HFFc6 (cell line): ENCODE results near the gene LRRC71. TPM values are rescaled to one million over a fixed set of nuclear protein-coding genes. Genes with fewer than 3 reads are reported as not detected.

ENCODE experiments used
- DNase-seq: peaks from one replicate; pipeline ENCODE4 v3.0.0-alpha.2; 2018
- H3K27ac Mint-ChIP-seq: 2 replicates; pipeline ENCODE4 v1.8.0; 2020; ENCODE audit warnings: mild to moderate bottlenecking, mixed read lengths
- H3K27me3 Mint-ChIP-seq: 2 replicates; pipeline ENCODE4 v1.8.0; 2021; ENCODE audit warnings: mild to moderate bottlenecking, moderate library complexity, mixed read lengths; ENCODE audit not compliant: insufficient read depth
- H3K36me3 Mint-ChIP-seq: 2 replicates; pipeline ENCODE4 v1.8.0; 2021; ENCODE audit warnings: low read depth, mixed read lengths
- H3K4me1 Mint-ChIP-seq: 2 replicates; pipeline ENCODE4 v1.8.0; 2020; ENCODE audit warnings: low read depth, mixed read lengths
- H3K4me3 Mint-ChIP-seq: 2 replicates; pipeline ENCODE4 v1.8.0; 2020; ENCODE audit warnings: mild to moderate bottlenecking, moderate library complexity, mixed read lengths
- H3K9me3 Mint-ChIP-seq: 2 replicates; pipeline ENCODE4 v1.8.0; 2020; ENCODE audit warnings: mild to moderate bottlenecking, mixed read lengths
- total RNA-seq, 6 experiments: library from RNA; stranded (reverse); fragmentation: NEBNext Ultra II Directional; extraction: Animal tissue kit (Norgen Biotek cat#: 25700); gene quantifications; 2 replicates in 1 of 6; 3 replicates in 5 of 6; pipeline ENCODE4 v1.2.3, GENCODE V29; 2021
- TF ChIP-seq, protein P1 (sequence below): fragments of 200-600 bp; sonication (generic); IDR thresholded peaks from 2 replicates; pipeline ENCODE4 v1.5.0; 2021; ENCODE audit warnings: antibody characterized with exemption, mild to moderate bottlenecking

Gene LRRC71
- total RNA-seq, 6 experiments from 2014 or later = 0.13 to 0.46 (median 0.41) TPM; not detected in 2

DNA sequence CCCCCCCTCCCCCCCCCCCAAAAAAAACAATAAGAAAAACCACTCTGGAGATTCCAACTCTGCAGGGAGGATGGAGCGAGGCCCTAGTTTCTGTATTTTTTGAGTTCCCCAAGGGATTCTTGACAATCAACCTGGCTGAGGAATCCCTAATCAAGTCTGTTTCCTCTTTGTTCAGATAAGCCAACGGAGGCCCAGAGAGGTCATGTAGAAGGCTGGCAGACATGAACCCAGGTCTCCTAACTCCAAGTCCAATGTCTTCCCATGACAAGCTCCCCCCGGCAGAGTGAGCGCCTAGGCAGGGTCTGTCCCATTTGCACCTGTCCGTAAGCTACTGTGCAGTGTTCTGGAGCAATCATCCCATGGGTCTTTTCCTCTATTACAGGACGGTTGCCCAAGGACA, 39.5 kb downstream of the LRRC71 start:
- TF ChIP-seq, protein P1, sequence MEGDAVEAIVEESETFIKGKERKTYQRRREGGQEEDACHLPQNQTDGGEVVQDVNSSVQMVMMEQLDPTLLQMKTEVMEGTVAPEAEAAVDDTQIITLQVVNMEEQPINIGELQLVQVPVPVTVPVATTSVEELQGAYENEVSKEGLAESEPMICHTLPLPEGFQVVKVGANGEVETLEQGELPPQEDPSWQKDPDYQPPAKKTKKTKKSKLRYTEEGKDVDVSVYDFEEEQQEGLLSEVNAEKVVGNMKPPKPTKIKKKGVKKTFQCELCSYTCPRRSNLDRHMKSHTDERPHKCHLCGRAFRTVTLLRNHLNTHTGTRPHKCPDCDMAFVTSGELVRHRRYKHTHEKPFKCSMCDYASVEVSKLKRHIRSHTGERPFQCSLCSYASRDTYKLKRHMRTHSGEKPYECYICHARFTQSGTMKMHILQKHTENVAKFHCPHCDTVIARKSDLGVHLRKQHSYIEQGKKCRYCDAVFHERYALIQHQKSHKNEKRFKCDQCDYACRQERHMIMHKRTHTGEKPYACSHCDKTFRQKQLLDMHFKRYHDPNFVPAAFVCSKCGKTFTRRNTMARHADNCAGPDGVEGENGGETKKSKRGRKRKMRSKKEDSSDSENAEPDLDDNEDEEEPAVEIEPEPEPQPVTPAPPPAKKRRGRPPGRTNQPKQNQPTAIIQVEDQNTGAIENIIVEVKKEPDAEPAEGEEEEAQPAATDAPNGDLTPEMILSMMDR = no peak
- Mint-ChIP-seq H3K27me3 (peaks cover 2% of the 10 kb centered on the region), H3K4me3 (no peak overlapping the region), H3K36me3 (peaks cover 24% of the 10 kb centered on the region), H3K27ac (no peak overlapping the region), H3K9me3 (no peaks in the 10 kb centered on the region), H3K4me1 (peaks cover 35% of the 10 kb centered on the region)
- DNase-seq = no peak

GRCh38 chr1:156961709-156962108, 41.3 kb downstream of the LRRC71 start:
- H3K9me3 Mint-ChIP-seq = no peaks in the 10 kb centered on the region
- no peak overlapping the region for H3K4me3 Mint-ChIP-seq
- no peak overlapping the region for H3K27ac Mint-ChIP-seq
- peak; percentile 14 for DNase-seq
- H3K36me3 Mint-ChIP-seq = peaks cover 24% of the 10 kb centered on the region
- TF ChIP-seq, protein P1 = peak; percentile 69
- H3K27me3 Mint-ChIP-seq = peaks cover 2% of the 10 kb centered on the region
- peaks cover 43% of the 10 kb centered on the region for H3K4me1 Mint-ChIP-seq

GRCh38 chr1:156963621-156964020, 43.2 kb downstream of the LRRC71 start:
- no peak for DNase-seq
- Mint-ChIP-seq H3K4me3 (no peak overlapping the region), H3K36me3 (peaks cover 13% of the 10 kb centered on the region), H3K27me3 (peaks cover 2% of the 10 kb centered on the region; the same call in 1 of the 2 replicates), H3K4me1 (peaks cover 36% of the 10 kb centered on the region), H3K9me3 (no peaks in the 10 kb centered on the region), H3K27ac (peak overlapping the region; percentile 58)
- TF ChIP-seq, protein P1 = no peak

DNA sequence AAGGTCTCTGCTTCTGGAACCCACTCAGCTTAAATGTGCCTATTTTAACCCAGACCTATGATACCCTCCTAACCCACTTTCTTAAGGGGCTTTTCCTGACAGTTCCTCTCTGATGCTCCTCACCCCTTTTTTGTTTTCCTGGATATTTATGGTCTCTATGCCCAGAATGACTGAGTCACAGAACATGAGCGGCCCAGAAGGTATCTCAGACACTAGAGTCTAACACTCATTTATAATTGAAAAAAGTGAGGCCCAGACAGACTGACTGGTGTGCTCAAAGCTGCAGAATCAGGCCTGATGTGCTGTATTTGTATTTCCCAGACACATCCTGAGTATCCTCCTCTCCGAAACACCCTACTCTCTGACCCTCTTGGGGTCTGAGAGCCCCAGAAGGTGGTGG, 44.0 kb downstream of the LRRC71 start:
- TF ChIP-seq, protein P1 = no peak
- peak overlapping the region; percentile 58 for H3K27ac Mint-ChIP-seq
- no peaks in the 10 kb centered on the region for H3K9me3 Mint-ChIP-seq
- no peak overlapping the region for H3K4me3 Mint-ChIP-seq
- peak; percentile 3 for DNase-seq
- peaks cover 2% of the 10 kb centered on the region; the same call in 1 of the 2 replicates for H3K27me3 Mint-ChIP-seq
- H3K4me1 Mint-ChIP-seq = peaks cover 27% of the 10 kb centered on the region
- H3K36me3 Mint-ChIP-seq = peaks cover 13% of the 10 kb centered on the region

- Mint-ChIP-seq H3K36me3 (peaks cover 19% of the 10 kb centered on the region), H3K4me3 (no peak overlapping the region), H3K27ac (no peak overlapping the region), H3K27me3 (no peaks in the 10 kb centered on the region; the same call in 1 of the 2 replicates), H3K9me3 (no peaks in the 10 kb centered on the region), H3K4me1 (peaks cover 18% of the 10 kb centered on the region)
- no peak for DNase-seq
- TF ChIP-seq, protein P1 = no peak
These were observed 49.1 kb downstream of the LRRC71 start for GRCh38 chr1:156969496-156969895.

DNA sequence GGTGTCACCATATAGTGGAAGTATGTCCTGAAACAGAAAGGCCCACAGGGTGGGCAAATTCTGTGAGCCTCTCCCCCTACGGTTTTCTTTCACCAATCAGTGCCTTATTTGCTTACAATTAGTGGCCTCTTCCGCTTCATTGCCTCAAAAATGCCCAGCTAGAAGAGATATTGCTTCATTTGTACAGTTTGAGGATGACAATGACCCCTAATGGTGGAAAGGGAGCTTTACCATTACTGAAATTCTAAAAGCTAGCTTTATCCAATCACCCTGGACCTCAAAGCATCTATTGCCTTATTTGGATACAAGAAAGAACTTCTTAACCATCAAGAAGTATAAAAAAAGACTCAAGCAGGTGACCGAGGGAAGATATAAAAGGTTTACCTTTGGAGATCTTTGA, 49.6 kb downstream of the LRRC71 start:
- peak; percentile 22 for DNase-seq
- TF ChIP-seq, protein P1 = peak; percentile 59
- no peaks in the 10 kb centered on the region; the same call in 1 of the 2 replicates for H3K27me3 Mint-ChIP-seq
- H3K27ac Mint-ChIP-seq = no peak overlapping the region
- H3K9me3 Mint-ChIP-seq = no peaks in the 10 kb centered on the region
- peaks cover 13% of the 10 kb centered on the region for H3K4me1 Mint-ChIP-seq
- peaks cover 19% of the 10 kb centered on the region for H3K36me3 Mint-ChIP-seq
- H3K4me3 Mint-ChIP-seq = no peak overlapping the region
